Right atrium auricular region (tissue), 2 donors: Measurements from ENCODE around the gene LRRC71. TPM values are rescaled to one million over a fixed set of nuclear protein-coding genes. Genes with fewer than 3 reads are reported as not detected.

Source experiments
- DNase-seq: peaks from one replicate; pipeline ENCODE4 v3.0.0-alpha.2; 2019; ENCODE audit warnings: low spot score
- H3K27ac ChIP-seq, 2 donors: fragments of 200-600 bp; sonication (generic); 1 replicate in 1 of 2; 2 replicates in 1 of 2; pipeline ENCODE4 v1.5.1; 2016 to 2019
- H3K27me3 ChIP-seq, 2 donors: fragments of 200-600 bp; sonication (generic); one replicate each; pipeline versions ENCODE4 v1.5.1 to v1.6.0; 2017 to 2019
- H3K36me3 ChIP-seq: fragments of 200-600 bp; sonication (generic); one replicate; pipeline ENCODE4 v1.5.1; 2016
- H3K4me1 ChIP-seq, 2 donors: fragments of 200-600 bp; sonication (generic); one replicate each; pipeline versions ENCODE4 v1.5.1 to v1.6.0; 2017 to 2019
- H3K4me3 ChIP-seq, 2 donors: fragments of 200-600 bp; sonication (generic); 1 replicate in 1 of 2; 2 replicates in 1 of 2; pipeline ENCODE4 v1.5.1; 2017 to 2019; ENCODE audit warnings: mild to moderate bottlenecking in 1 of 2, moderate library complexity in 1 of 2
- H3K9me3 ChIP-seq, 2 donors: fragments of 200-600 bp; sonication (generic); one replicate each; pipeline ENCODE4 v1.5.1; 2019
- CTCF ChIP-seq, 2 donors: fragments of 200-600 bp; sonication (generic); IDR thresholded peaks; one replicate each; pipeline ENCODE4 v1.5.1; 2019; ENCODE audit warnings: antibody characterized with exemption in 2 of 2
- total RNA-seq, 2 donors: library from RNA; depleted of rRNA; stranded (reverse); fragments of >200 nt; gene quantifications; one replicate each; pipeline ENCODE4 v1.1.0, GENCODE V29; 2016

The LRRC71 gene
- total RNA-seq, 2 donors from 2014 or later = not detected

DNA sequence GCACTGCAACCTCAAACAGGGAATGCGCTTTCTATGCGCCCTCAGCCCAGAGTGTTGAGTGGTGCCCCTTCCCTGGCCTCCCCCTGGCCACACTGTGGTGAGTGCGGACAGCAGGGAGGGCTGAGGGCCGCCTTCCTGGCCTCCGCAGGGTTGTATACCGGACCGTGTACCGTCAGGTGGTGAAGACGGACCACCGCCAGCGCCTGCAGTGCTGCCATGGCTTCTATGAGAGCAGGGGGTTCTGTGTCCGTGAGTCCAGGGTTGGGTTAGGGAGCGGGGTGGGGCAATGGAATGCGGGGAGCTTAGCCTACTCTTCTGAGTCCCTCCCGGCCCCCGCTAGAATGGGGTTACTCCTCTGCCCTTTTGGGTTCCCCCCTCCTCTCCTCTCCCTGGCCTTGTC lies 15.3 kb upstream of the LRRC71 start:
- Histone ChIP-seq H3K36me3 (peaks cover 8% of the 10 kb centered on the region), H3K27ac (no peak overlapping the region), H3K4me1 (peaks cover 0 to 58% of the 10 kb centered on the region in 2 donors), H3K27me3 (no peaks in the 10 kb centered on the region), H3K4me3 (no peak overlapping the region), H3K9me3 (no peaks in the 10 kb centered on the region)
- DNase-seq = no peak
- no peak for TF ChIP-seq CTCF (IDR thresholded peaks at IDR 0.05)

DNA sequence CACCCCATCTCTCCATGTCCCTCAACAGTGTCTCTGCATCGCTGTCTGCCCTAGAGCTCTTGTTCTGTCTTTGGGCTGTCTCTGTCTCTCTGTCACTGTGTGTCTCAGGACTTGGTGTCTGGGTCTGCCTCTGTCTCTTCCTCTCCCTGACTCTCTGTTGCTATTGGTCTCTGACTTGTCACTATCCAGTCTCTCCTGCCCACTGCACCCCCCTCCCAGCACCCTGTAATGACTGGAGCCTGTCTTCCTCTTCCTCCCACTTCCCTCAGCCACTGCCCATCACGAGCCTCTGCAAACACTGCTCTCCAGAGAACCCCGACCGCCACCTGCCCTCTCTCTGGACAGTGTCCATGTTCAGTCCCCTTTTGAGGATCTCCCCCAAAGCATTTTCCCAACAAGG lies 14.8 kb upstream of the LRRC71 start:
- no peaks in the 10 kb centered on the region for H3K9me3 ChIP-seq
- H3K4me1 ChIP-seq = peaks cover 0 to 53% of the 10 kb centered on the region in 2 donors
- no peak for TF ChIP-seq CTCF (IDR thresholded peaks at IDR 0.05)
- H3K27ac ChIP-seq = no peak overlapping the region
- DNase-seq = no peak
- H3K27me3 ChIP-seq = no peaks in the 10 kb centered on the region
- H3K36me3 ChIP-seq = peaks cover 8% of the 10 kb centered on the region
- no peak overlapping the region for H3K4me3 ChIP-seq

DNA sequence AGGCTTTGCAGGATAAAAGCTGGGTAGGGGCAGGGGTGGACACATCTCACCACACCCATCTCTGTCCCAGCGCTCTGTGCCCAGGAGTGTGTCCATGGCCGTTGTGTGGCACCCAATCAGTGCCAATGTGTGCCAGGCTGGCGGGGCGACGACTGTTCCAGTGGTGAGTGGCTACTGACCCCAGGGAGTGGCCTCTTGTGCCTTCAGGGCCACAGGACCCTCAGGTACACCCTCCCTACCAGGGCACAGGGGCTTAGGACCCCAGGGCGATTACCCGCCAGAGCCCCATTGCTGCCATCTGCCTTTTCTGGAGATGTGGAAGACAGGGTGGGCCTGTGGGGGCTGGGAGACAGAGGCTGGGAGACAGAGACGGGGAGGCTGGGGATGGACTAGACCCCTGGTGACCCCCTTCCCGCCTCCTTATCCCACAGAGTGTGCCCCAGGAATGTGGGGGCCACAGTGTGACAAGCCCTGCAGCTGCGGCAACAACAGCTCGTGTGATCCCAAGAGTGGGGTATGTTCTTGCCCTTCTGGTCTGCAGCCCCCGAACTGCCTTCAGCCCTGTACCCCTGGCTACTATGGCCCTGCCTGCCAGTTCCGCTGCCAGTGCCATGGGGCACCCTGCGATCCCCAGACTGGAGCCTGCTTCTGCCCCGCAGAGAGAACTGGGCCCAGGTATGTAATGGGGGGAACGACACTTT lies 14.1 kb upstream of the LRRC71 start:
- Histone ChIP-seq H3K36me3 (peaks cover 8% of the 10 kb centered on the region), H3K27me3 (no peaks in the 10 kb centered on the region), H3K9me3 (no peaks in the 10 kb centered on the region), H3K4me1 (peaks cover 0 to 46% of the 10 kb centered on the region in 2 donors), H3K27ac (no peak overlapping the region), H3K4me3 (no peak overlapping the region)
- no peak for TF ChIP-seq CTCF (IDR thresholded peaks at IDR 0.05)
- no peak for DNase-seq

DNA sequence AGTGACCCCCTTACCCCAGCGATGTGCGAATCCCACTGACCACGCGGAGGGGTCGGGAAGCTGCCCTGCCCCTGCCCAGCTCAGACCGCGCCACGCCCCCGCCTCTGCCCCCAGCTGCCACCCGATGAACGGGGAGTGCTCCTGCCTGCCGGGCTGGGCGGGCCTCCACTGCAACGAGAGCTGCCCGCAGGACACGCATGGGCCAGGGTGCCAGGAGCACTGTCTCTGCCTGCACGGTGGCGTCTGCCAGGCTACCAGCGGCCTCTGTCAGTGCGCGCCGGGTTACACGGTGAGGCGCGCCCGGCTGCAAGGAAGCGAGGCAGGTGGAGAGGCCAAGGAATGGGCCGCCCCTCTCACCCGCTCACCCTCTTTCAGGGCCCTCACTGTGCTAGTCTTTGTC lies 11.9 kb upstream of the LRRC71 start:
- H3K36me3 ChIP-seq = peaks cover 17% of the 10 kb centered on the region
- no peak overlapping the region for H3K27ac ChIP-seq
- no peak for TF ChIP-seq CTCF (IDR thresholded peaks at IDR 0.05)
- no peak for DNase-seq
- no peaks in the 10 kb centered on the region for H3K9me3 ChIP-seq
- no peak overlapping the region for H3K4me3 ChIP-seq
- peaks cover 0 to 25% of the 10 kb centered on the region in 2 donors for H3K4me1 ChIP-seq
- H3K27me3 ChIP-seq = no peaks in the 10 kb centered on the region

GRCh38 chr1:156908955-156909354 lies 11.5 kb upstream of the LRRC71 start:
- H3K9me3 ChIP-seq = no peaks in the 10 kb centered on the region
- H3K27ac ChIP-seq = no peak overlapping the region
- DNase-seq = no peak
- H3K27me3 ChIP-seq = no peaks in the 10 kb centered on the region
- TF ChIP-seq CTCF (IDR thresholded peaks at IDR 0.05) = no peak
- no peak overlapping the region for H3K4me3 ChIP-seq
- peaks cover 0 to 20% of the 10 kb centered on the region in 2 donors for H3K4me1 ChIP-seq
- H3K36me3 ChIP-seq = peaks cover 21% of the 10 kb centered on the region

- no peak for TF ChIP-seq CTCF (IDR thresholded peaks at IDR 0.05)
- peaks cover 0 to 17% of the 10 kb centered on the region in 2 donors for H3K4me1 ChIP-seq
Observed at GRCh38 chr1:156909671-156910070, 10.8 kb upstream of the LRRC71 start.

More at GRCh38 chr1:156909671-156910070, 10.8 kb upstream of the LRRC71 start:
- Histone ChIP-seq H3K4me3 (no peak overlapping the region), H3K9me3 (no peaks in the 10 kb centered on the region), H3K36me3 (peaks cover 28% of the 10 kb centered on the region), H3K27ac (no peak overlapping the region), H3K27me3 (no peaks in the 10 kb centered on the region)
- DNase-seq = no peak
